ENCODE measurements around the gene ACOXL.

ACOXL gene

GRCh38 chr2:111149882-111150455 is 417.6 kb downstream of the ACOXL start:
- no peak for FAIRE-seq

GRCh38 chr2:111154758-111155157 is 422.4 kb downstream of the ACOXL start:
- FAIRE-seq: no peak

- no peak for FAIRE-seq
These were observed 423.2 kb downstream of the ACOXL start for GRCh38 chr2:111155610-111156009.

- FAIRE-seq: no peak
These were observed 424.2 kb downstream of the ACOXL start for GRCh38 chr2:111156529-111156928.

GRCh38 chr2:111157071-111157661 is 424.8 kb downstream of the ACOXL start:
- FAIRE-seq: no peak

DNA sequence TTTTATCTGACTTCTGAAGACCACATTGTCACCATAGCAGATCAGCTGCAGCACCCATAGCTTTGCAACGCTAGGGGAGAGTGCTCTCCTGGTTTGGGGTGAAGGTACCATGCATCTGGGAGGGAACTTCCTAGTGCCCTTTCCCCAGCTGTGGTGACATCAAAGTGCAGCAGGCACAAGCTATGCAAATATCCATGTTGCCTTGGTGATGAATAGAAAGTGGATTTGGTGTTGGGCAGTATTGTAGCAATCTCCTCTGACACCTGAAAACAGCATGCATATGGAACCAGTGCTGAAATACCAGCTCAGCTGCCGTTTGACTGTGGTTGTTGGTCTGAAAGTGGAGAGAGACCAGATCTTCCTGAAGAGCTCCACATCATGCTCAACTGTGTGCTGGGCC is 425.4 kb downstream of the ACOXL start:
- no peak for FAIRE-seq

GRCh38 chr2:111159641-111160040 is 427.3 kb downstream of the ACOXL start:
- no peak for FAIRE-seq

GRCh38 chr2:111160758-111161157 is 428.4 kb downstream of the ACOXL start:
- FAIRE-seq: no peak

DNA sequence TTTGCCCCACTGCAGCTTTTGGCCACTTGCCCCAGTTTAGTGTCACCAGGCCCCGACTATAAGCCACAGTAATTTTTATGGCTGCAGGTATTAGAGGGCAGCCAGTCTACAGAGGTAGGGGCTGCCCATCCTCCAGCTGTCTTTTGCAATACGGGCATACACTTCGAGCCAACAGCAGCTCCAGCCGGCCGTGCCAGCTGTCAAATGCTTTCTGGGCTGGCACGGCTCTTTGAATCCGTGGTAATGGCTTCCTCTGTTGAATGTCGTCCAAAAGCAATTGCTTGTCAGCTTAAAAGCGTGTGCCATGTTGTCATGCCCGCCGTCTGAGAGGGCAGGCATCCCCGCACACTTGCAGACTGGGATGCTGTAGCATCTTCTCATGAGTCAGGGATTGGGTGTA is 429.6 kb downstream of the ACOXL start:
- FAIRE-seq: no peak

DNA sequence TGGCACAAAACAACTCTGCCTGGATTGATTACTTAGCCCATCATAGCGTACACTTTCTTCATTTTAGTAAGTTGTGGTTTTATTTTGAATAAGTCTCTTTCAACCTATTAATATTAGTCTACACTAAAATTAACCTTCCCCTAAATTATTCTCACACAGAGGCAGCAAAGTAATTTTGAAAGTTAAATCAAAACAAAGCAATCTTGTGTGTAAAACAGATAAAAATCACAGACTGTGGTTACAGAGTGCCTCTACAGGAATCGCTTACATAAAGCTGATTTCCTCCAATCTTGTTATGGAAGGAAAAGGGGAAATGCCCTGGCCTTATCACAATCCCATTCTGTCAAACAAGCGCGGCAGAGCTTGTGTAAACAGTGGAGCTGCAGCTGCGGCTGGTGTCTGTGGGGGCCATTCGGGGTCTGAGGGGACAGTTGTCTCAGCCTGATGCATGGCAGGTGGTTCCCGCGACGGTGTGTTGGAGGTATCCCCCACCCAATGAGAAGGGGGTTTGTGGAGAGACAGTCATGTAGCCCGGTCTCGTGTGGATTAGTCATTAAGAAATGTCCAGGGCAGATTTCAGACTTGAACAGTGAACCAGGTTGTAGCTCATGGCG is 430.5 kb downstream of the ACOXL start:
- no peak for FAIRE-seq

DNA sequence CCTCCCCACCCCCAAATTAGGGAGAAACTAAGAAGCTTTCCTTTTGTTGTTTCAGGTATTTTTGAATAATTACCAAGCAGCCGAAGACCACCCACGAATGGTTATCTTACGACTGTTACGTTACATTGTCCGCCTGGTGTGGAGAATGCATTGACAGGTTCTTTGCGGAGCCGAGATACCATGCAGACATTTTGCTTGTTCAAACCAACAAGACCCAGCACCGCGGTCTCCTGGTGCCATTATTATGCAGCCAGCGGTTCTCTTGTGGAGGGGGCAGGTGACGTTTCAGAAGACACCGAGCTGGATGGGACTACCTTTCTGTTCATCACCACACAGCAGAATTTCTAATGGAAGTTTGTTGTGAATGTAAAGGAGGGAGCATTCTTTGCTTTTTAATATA is 431.7 kb downstream of the ACOXL start:
- FAIRE-seq: no peak

GRCh38 chr2:111165084-111165483 is 432.7 kb downstream of the ACOXL start:
- no peak for FAIRE-seq

- no peak for FAIRE-seq
These were observed 433.7 kb downstream of the ACOXL start for GRCh38 chr2:111166115-111166514.

GRCh38 chr2:111167076-111167862 is 434.9 kb downstream of the ACOXL start:
- FAIRE-seq: no peak

- no peak for FAIRE-seq
These were observed 435.4 kb downstream of the ACOXL start for GRCh38 chr2:111167863-111168162.

Data from TTC549 (cell line).